Neural cell (in vitro differentiated cells): Measurements from ENCODE around the gene C11orf16. TPM values are rescaled to one million over a fixed set of nuclear protein-coding genes. Genes with fewer than 3 reads are reported as not detected.

Source experiments
- H2AFZ ChIP-seq: fragments of 200-600, 300-800 bp; sonication (generic), shearing (Covaris generic); 2 replicates; pipeline ENCODE4 v1.6.0; 2014; ENCODE audit warnings: low read depth, mild to moderate bottlenecking, antibody characterized with exemption, low read length, moderate library complexity
- H3F3A ChIP-seq: fragments of 200-600 bp; shearing (Covaris generic); 2 replicates; pipeline ENCODE4 v1.6.1; 2016; ENCODE audit warnings: mild to moderate bottlenecking, moderate library complexity, mixed read lengths, antibody characterized with exemption, low read length; ENCODE audit not compliant: insufficient read depth, poor library complexity, severe bottlenecking
- H3K27ac ChIP-seq: fragments of 200-600, 300-800 bp; sonication (generic), shearing (Covaris generic); 2 replicates; pipeline ENCODE4 v1.5.1; 2014; ENCODE audit warnings: mild to moderate bottlenecking, low read length, moderate library complexity
- H3K27me3 ChIP-seq: fragments of 300-800, 200-600 bp; sonication (generic), shearing (Covaris generic); 2 replicates; pipeline ENCODE4 v1.6.0; 2014; ENCODE audit warnings: mild to moderate bottlenecking, low read depth, low read length, moderate library complexity; ENCODE audit not compliant: insufficient read depth
- H3K36me3 ChIP-seq: fragments of 300-800, 200-600 bp; sonication (generic), shearing (Covaris generic); 2 replicates; pipeline ENCODE4 v1.5.1; 2014; ENCODE audit warnings: mild to moderate bottlenecking, antibody characterized with exemption, low read length, moderate library complexity; ENCODE audit not compliant: insufficient read depth
- H3K4me2 ChIP-seq: fragments of 300-800, 200-600 bp; sonication (generic), shearing (Covaris generic); 2 replicates; pipeline ENCODE4 v1.6.0; 2014; ENCODE audit warnings: mild to moderate bottlenecking, low read length
- H3K4me3 ChIP-seq: fragments of 300-800, 200-600 bp; sonication (generic), shearing (Covaris generic); 2 replicates; pipeline ENCODE4 v1.5.1; 2014; ENCODE audit warnings: mild to moderate bottlenecking, low read length, moderate library complexity
- H3K79me2 ChIP-seq: fragments of 200-600 bp; shearing (Covaris generic); replicated peaks from 2 replicates; pipeline ENCODE4 v1.6.0; 2014; ENCODE audit warnings: mild to moderate bottlenecking, low read length, moderate library complexity; ENCODE audit not compliant: insufficient read depth
- H3K9ac ChIP-seq: fragments of 300-800, 200-600 bp; sonication (generic), shearing (Covaris generic); 2 replicates; pipeline ENCODE4 v1.6.1; 2016; ENCODE audit warnings: mild to moderate bottlenecking, low read length, mixed read lengths
- H3K9me2 ChIP-seq: fragments of 200-600 bp; shearing (Covaris generic); 2 replicates; pipeline ENCODE4 v1.6.1; 2016; ENCODE audit warnings: mild to moderate bottlenecking, low read length, mixed read lengths; ENCODE audit not compliant: insufficient read depth
- H3K9me3 ChIP-seq: fragments of 200-600, 300-800 bp; sonication (generic), shearing (Covaris generic); 2 replicates; pipeline ENCODE4 v1.6.1; 2016; ENCODE audit warnings: mild to moderate bottlenecking, mixed run types, low read length, moderate library complexity, mixed read lengths
- H4K20me1 ChIP-seq: fragments of 200-600 bp; shearing (Covaris generic); 2 replicates; pipeline ENCODE4 v1.6.1; 2016; ENCODE audit warnings: mild to moderate bottlenecking, mixed run types; ENCODE audit not compliant: insufficient read depth
- EP300 ChIP-seq: fragments of 450-650 bp; conservative IDR thresholded peaks from 2 replicates; pipeline ENCODE4 v1.6.1; 2014; ENCODE audit warnings: antibody characterized with exemption, mild to moderate bottlenecking, moderate library complexity; ENCODE audit not compliant: poor library complexity, severe bottlenecking
- EZH2 ChIP-seq: fragments of 200-600, 300-800 bp; shearing (Covaris generic), sonication (generic); IDR thresholded peaks from 2 replicates; pipeline ENCODE4 v1.6.1; 2014; ENCODE audit warnings: antibody characterized with exemption, low read length, borderline replicate concordance, mild to moderate bottlenecking; ENCODE audit not compliant: insufficient read depth, poor library complexity, severe bottlenecking
- MXI1 ChIP-seq: fragments of 450-650 bp; conservative IDR thresholded peaks from 2 replicates; pipeline ENCODE4 v1.6.1; 2014; ENCODE audit warnings: antibody characterized with exemption, mild to moderate bottlenecking; ENCODE audit not compliant: poor library complexity, severe bottlenecking
- POLR2AphosphoS5 ChIP-seq: IDR thresholded peaks from 2 replicates; pipeline ENCODE4 v1.6.1; 2012
- RAD21 ChIP-seq: fragments of 450-650 bp; conservative IDR thresholded peaks from 2 replicates; pipeline ENCODE4 v1.6.1; 2014; ENCODE audit warnings: antibody characterized with exemption, mild to moderate bottlenecking, moderate library complexity
- SMC3 ChIP-seq: fragments of 450-650 bp; conservative IDR thresholded peaks from 2 replicates; pipeline ENCODE4 v1.6.1; 2014; ENCODE audit warnings: antibody characterized with exemption, mild to moderate bottlenecking, moderate library complexity; ENCODE audit not compliant: poor library complexity
- polyA plus RNA-seq: library from polyadenylated mRNA; depleted of rRNA; stranded (reverse); fragments of >200 nt; gene quantifications from 2 replicates; pipeline ENCODE4 v1.2.3, GENCODE V29; 2014
- TF ChIP-seq, protein P1 (sequence below): fragments of 450-650 bp; IDR thresholded peaks from 2 replicates; pipeline ENCODE4 v1.5.1; 2014; ENCODE audit warnings: antibody characterized with exemption, mild to moderate bottlenecking, moderate library complexity; ENCODE audit not compliant: poor library complexity, severe bottlenecking
- TF ChIP-seq, protein P2 (sequence below): IDR thresholded peaks from 2 replicates; pipeline ENCODE4 v1.6.1; 2012; ENCODE audit warnings: borderline replicate concordance

C11orf16 gene
- polyA plus RNA-seq, 1 donor from 2014 or later: not detected

DNA sequence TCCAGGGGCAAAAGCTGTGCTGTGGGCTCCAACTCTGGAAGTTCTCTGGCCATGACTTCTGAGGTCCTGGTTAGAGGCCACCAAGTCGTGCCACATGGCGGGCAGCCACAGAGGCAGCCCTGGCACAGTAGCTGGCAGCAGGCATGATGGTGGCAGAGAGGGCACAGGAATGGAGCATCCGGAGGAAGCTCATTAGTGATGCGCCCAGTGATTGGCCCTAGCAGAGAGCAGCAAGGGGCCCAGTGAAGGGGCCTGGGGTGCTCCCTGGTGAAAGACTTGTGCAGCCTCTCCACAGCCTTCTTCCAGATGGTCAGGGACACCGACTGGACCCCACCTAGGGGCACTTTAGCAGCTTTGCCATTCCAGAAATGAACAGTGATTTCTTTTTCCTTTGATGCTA, 7.0 kb downstream of the C11orf16 start:
- Histone ChIP-seq H3K4me2 (no peak overlapping the region), H3K79me2 (no peaks in the 10 kb centered on the region), H3K9me2 (no peaks in the 10 kb centered on the region), H3F3A (no peaks in the 10 kb centered on the region), H4K20me1 (no peaks in the 10 kb centered on the region), H3K4me3 (no peak overlapping the region), H3K36me3 (peaks cover 4% of the 10 kb centered on the region), H2AFZ (no peak overlapping the region), H3K27ac (no peak overlapping the region), H3K27me3 (no peaks in the 10 kb centered on the region), H3K9ac (no peak overlapping the region), H3K9me3 (no peaks in the 10 kb centered on the region)
- TF ChIP-seq EZH2 (no peak), RAD21 (no peak), MXI1 (no peak), POLR2AphosphoS5 (no peak)

DNA sequence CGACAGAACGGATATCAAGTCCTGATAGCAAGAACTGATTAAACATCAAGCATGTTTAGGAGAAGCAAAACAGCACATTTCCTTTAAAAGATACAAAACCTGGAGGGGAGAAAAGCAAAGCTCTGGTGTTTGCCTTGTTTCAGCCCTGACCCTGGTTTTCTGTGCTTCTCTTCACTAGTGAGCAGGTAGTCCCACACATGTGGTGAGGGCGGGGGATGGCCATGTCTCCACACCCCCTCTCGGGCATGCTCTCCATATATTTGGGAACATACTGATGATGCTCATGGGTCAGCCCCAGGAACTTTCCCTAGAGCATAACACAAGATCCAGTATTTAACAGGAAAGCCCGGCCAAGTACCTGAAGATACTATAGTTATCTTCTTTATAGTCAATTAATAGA, 10.1 kb downstream of the C11orf16 start:
- Histone ChIP-seq H2AFZ (no peak overlapping the region), H3K27ac (no peak overlapping the region), H3F3A (no peaks in the 10 kb centered on the region), H4K20me1 (no peaks in the 10 kb centered on the region), H3K9me2 (no peaks in the 10 kb centered on the region), H3K27me3 (no peaks in the 10 kb centered on the region), H3K9ac (no peak overlapping the region), H3K4me2 (no peak overlapping the region), H3K79me2 (no peaks in the 10 kb centered on the region), H3K4me3 (no peak overlapping the region), H3K36me3 (peaks cover 7% of the 10 kb centered on the region), H3K9me3 (no peaks in the 10 kb centered on the region)
- no peak for TF ChIP-seq EP300
- TF ChIP-seq, protein P1, sequence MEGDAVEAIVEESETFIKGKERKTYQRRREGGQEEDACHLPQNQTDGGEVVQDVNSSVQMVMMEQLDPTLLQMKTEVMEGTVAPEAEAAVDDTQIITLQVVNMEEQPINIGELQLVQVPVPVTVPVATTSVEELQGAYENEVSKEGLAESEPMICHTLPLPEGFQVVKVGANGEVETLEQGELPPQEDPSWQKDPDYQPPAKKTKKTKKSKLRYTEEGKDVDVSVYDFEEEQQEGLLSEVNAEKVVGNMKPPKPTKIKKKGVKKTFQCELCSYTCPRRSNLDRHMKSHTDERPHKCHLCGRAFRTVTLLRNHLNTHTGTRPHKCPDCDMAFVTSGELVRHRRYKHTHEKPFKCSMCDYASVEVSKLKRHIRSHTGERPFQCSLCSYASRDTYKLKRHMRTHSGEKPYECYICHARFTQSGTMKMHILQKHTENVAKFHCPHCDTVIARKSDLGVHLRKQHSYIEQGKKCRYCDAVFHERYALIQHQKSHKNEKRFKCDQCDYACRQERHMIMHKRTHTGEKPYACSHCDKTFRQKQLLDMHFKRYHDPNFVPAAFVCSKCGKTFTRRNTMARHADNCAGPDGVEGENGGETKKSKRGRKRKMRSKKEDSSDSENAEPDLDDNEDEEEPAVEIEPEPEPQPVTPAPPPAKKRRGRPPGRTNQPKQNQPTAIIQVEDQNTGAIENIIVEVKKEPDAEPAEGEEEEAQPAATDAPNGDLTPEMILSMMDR: no peak

DNA sequence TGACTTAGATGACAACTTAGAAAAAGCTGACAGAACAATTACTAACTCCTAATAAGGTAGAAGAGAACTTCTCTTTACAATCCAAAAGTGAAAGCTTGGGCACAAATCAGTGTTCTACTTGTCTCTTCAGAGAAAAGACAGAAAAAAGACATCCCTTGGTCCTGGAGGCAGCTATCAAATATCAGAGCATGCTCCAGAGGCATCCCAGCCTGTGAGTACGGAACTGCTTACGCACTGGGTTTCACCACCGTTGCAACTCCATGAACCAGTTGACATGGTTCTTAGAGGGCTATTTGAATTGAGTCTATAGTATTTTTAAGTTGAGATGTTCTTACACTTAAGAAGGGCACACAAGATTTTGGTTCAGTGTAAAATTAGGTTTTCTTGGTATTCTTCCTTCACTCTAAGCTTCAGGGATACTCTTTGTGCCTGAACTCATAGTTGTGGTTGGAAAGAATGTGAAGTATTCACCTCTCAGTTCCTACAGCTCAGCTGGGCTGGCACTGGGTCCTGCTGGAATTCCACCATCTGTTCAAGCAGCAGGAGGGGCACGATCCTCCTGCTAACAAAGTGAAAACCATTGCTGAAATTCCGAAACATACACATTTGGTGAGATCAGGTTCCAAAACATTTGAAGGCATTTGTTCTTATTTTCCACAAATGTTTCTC, 15.5 kb downstream of the C11orf16 start:
- peaks cover 10% of the 10 kb centered on the region for H3K79me2 ChIP-seq
- H3K9me3 ChIP-seq: no peaks in the 10 kb centered on the region
- TF ChIP-seq, protein P2, sequence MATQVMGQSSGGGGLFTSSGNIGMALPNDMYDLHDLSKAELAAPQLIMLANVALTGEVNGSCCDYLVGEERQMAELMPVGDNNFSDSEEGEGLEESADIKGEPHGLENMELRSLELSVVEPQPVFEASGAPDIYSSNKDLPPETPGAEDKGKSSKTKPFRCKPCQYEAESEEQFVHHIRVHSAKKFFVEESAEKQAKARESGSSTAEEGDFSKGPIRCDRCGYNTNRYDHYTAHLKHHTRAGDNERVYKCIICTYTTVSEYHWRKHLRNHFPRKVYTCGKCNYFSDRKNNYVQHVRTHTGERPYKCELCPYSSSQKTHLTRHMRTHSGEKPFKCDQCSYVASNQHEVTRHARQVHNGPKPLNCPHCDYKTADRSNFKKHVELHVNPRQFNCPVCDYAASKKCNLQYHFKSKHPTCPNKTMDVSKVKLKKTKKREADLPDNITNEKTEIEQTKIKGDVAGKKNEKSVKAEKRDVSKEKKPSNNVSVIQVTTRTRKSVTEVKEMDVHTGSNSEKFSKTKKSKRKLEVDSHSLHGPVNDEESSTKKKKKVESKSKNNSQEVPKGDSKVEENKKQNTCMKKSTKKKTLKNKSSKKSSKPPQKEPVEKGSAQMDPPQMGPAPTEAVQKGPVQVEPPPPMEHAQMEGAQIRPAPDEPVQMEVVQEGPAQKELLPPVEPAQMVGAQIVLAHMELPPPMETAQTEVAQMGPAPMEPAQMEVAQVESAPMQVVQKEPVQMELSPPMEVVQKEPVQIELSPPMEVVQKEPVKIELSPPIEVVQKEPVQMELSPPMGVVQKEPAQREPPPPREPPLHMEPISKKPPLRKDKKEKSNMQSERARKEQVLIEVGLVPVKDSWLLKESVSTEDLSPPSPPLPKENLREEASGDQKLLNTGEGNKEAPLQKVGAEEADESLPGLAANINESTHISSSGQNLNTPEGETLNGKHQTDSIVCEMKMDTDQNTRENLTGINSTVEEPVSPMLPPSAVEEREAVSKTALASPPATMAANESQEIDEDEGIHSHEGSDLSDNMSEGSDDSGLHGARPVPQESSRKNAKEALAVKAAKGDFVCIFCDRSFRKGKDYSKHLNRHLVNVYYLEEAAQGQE: no peak
- TF ChIP-seq SMC3: no peak
- TF ChIP-seq EP300: no peak
- peaks cover 4% of the 10 kb centered on the region for H3K36me3 ChIP-seq
- H4K20me1 ChIP-seq: no peaks in the 10 kb centered on the region
- no peak overlapping the region for H3K4me2 ChIP-seq
- H3K9me2 ChIP-seq: no peaks in the 10 kb centered on the region
- H3K27me3 ChIP-seq: no peaks in the 10 kb centered on the region
- no peak overlapping the region for H3K4me3 ChIP-seq
- no peak overlapping the region for H3K9ac ChIP-seq
- H2AFZ ChIP-seq: no peak overlapping the region
- H3F3A ChIP-seq: no peaks in the 10 kb centered on the region
- no peak overlapping the region for H3K27ac ChIP-seq
